Left cardiac atrium (tissue), 4 donors: ENCODE measurements around the gene SAC3D1. TPM values are rescaled to one million over a fixed set of nuclear protein-coding genes. Genes with fewer than 3 reads are reported as not detected.

Experiments used
- ATAC-seq, 2 donors: fragments of 200-7000 bp; cut with Tn5 transposase; one replicate each; pipeline ENCODE4 v1.9.1; 2020; ENCODE audit warnings: mild to moderate bottlenecking in 2 of 2, moderate library complexity in 2 of 2
- DNase-seq: peaks from one replicate; pipeline ENCODE4 v3.0.0-alpha.2; 2020
- intact Hi-C, 2 donors: fragments of 100-400 bp; cut with DNase I; formaldehyde crosslinking; loops; one replicate each; pipeline versions ENCODE4 v1.14.1 to v1.15.1; 2022 to 2023
- total RNA-seq, 2 donors: library from RNA; stranded (reverse); fragmentation: NEBNext Ultra II Directional; extraction: Animal tissue kit (Norgen Biotek cat#: 25700); gene quantifications; one replicate each; pipeline ENCODE4 v1.2.1, GENCODE V29; 2021
- donor health status: DM: no; HTN: yes; CAD: no.
- donor health status: DM: no; HTN: yes; CAD: no; lungs with severe emphysema.
- donor health status: DM: yes; HTN: yes; CAD: no.
- donor health status: Dilated cardiomyopathy.

Gene SAC3D1
- total RNA-seq, 2 donors from 2014 or later, result 5.2 to 9.5 TPM

- ATAC-seq, result no peak
- intact Hi-C loops, result no loop called here
- no peak for DNase-seq
These were observed 16.5 kb downstream of the SAC3D1 start for GRCh38 chr11:65057526-65057925.

- DNase-seq (no peak), ATAC-seq (no peak)
- intact Hi-C loops, result no loop called here
These were observed 17.0 kb downstream of the SAC3D1 start for GRCh38 chr11:65058012-65058411.

- no peak for ATAC-seq
- intact Hi-C loops, result no loop called here
- no peak for DNase-seq
These were observed 17.5 kb downstream of the SAC3D1 start, which contains the start of gene NAALADL1 for GRCh38 chr11:65058419-65059054. Gene NAALADL1 (minus strand): TSS chr11:65058553. CDS start chr11:65058521, 32 bp downstream.

GRCh38 chr11:65059523-65059922 is 18.5 kb downstream of the SAC3D1 start:
- intact Hi-C loops, result no loop called here
- ATAC-seq, result no peak
- DNase-seq, result no peak

GRCh38 chr11:65059959-65060824 is 19.2 kb downstream of the SAC3D1 start:
- intact Hi-C loops, result no loop called here

GRCh38 chr11:65060913-65061408 is 20.0 kb downstream of the SAC3D1 start:
- ATAC-seq (peak in 1 of 2 donors; percentile 23), DNase-seq (no peak)
- intact Hi-C loops, result no loop called here

More at GRCh38 chr11:65059959-65060824, 19.2 kb downstream of the SAC3D1 start:
- no peak for DNase-seq
- no peak for ATAC-seq

- DNase-seq (no peak), ATAC-seq (no peak)
- intact Hi-C loops, result no loop called here
These were observed 22.5 kb downstream of the SAC3D1 start for GRCh38 chr11:65063532-65063931.

- ATAC-seq, result no peak
These were observed 23.8 kb downstream of the SAC3D1 start for GRCh38 chr11:65064847-65065240.

GRCh38 chr11:65065851-65066250 is 24.8 kb downstream of the SAC3D1 start:
- ATAC-seq, result no peak
- no peak for DNase-seq

More at GRCh38 chr11:65064847-65065240, 23.8 kb downstream of the SAC3D1 start:
- DNase-seq, result no peak
- intact Hi-C loops, result no loop called here

GRCh38 chr11:65066315-65066714 is 25.3 kb downstream of the SAC3D1 start:
- intact Hi-C loops, result no loop called here
- ATAC-seq (no peak), DNase-seq (no peak)

More at GRCh38 chr11:65065851-65066250, 24.8 kb downstream of the SAC3D1 start:
- intact Hi-C loops, result no loop called here

- DNase-seq, result no peak
- intact Hi-C loops, result no loop called here
- ATAC-seq, result no peak
These were observed 25.8 kb downstream of the SAC3D1 start for GRCh38 chr11:65066805-65067291.

GRCh38 chr11:65067446-65067845 is 26.4 kb downstream of the SAC3D1 start:
- intact Hi-C loops, result no loop called here
- DNase-seq (no peak), ATAC-seq (no peak)

- ATAC-seq (no peak), DNase-seq (no peak)
- intact Hi-C loops, result no loop called here
These were observed 28.2 kb downstream of the SAC3D1 start for GRCh38 chr11:65069217-65069616.

- no peak for DNase-seq
These were observed 31.1 kb downstream of the SAC3D1 start for GRCh38 chr11:65071907-65072630.

GRCh38 chr11:65072631-65072966 is 31.6 kb downstream of the SAC3D1 start:
- ATAC-seq (no peak), DNase-seq (no peak)
- intact Hi-C loops, result no loop called here

More at GRCh38 chr11:65071907-65072630, 31.1 kb downstream of the SAC3D1 start:
- ATAC-seq, result no peak
- intact Hi-C loops, result no loop called here

GRCh38 chr11:65077451-65077850 is 36.4 kb downstream of the SAC3D1 start:
- no peak for ATAC-seq
- no peak for DNase-seq
- intact Hi-C loops, result no loop called here

GRCh38 chr11:65078151-65078550 is 37.1 kb downstream of the SAC3D1 start:
- DNase-seq (no peak), ATAC-seq (peak; percentile 61)
- intact Hi-C loops, result no loop called here

GRCh38 chr11:65078786-65079342 is 37.9 kb downstream of the SAC3D1 start:
- DNase-seq, result no peak
- intact Hi-C loops, result no loop called here
- ATAC-seq, result no peak

- ATAC-seq, result no peak
- DNase-seq, result no peak
- intact Hi-C loops, result no loop called here
These were observed 42.3 kb downstream of the SAC3D1 start for GRCh38 chr11:65083134-65083833.
